ENCODE data around the gene ARHGAP15.

DNA sequence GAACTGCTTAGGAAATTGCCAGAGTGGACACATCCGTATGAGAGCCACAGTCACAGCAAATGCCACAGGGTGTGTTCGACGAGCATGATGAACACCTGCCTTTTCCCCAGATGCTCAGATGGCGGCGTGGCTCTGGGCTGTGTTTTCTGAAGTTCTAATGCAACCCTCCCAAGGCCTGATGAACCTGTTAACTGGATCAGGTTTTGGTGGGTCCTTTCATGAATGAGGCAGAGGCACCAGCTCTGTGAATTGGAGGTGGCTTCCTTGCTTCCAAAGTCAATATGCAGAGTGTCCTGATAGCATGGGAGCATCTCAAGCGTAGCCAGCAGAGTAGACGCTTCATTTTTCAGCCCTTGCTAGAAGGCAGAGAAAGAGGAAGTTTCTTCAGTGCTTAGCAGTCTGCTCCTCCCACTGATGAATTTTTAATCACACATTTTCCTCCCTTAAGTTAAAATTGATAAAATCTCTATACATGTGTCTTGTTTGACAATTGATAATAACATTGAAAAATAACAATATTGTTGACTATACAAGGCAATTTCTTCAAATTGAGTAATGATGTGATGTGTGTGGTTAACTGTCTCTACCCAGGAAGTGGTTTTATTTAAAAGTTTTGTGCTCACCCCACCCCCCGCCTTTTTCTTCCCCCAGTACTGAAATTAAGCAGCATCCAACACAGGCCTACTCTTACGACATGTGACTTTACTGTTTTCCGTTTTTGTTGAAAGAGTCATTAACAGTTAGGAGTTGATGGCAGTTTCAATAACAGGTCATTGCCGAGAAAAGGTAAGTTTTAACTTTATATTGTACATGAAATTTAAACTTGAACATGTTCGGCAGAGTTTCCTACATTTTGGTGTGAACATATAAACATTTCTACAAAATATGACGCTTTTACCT is at the start of gene ARHGAP15:
- no peak for TF ChIP-seq SMC3 (conservative IDR thresholded peaks at IDR 0.05; ENCODE audit: poor library complexity)
- TF ChIP-seq REST (IDR thresholded peaks at IDR 0.05; ENCODE audit: borderline replicate concordance), result no peak
